Muscle layer of colon (tissue), 2 donors: ENCODE data around the gene PROM1.

Experiments
- H3K27ac ChIP-seq: one replicate; pipeline ENCODE4 v1.7.0; 2013; ENCODE audit warnings: low read depth, mild to moderate bottlenecking, low read length, moderate library complexity
- H3K27me3 ChIP-seq, 2 donors: one replicate each; pipeline ENCODE4 v1.7.0; 2013; ENCODE audit warnings: low read length in 2 of 2, mild to moderate bottlenecking in 2 of 2; ENCODE audit not compliant: insufficient read depth in 2 of 2, control insufficient read depth in 1 of 2
- H3K36me3 ChIP-seq: one replicate; pipeline ENCODE4 v1.7.0; 2013; ENCODE audit warnings: mild to moderate bottlenecking, low read length; ENCODE audit not compliant: insufficient read depth
- H3K4me1 ChIP-seq: one replicate; pipeline ENCODE4 v1.7.0; 2013; ENCODE audit warnings: mild to moderate bottlenecking, low read length; ENCODE audit not compliant: insufficient read depth
- H3K4me3 ChIP-seq, 2 donors: one replicate each; pipeline ENCODE4 v1.7.0; 2013; ENCODE audit warnings: low read length in 2 of 2, low read depth in 1 of 2, mild to moderate bottlenecking in 1 of 2, moderate library complexity in 1 of 2
- H3K9ac ChIP-seq: one replicate; pipeline ENCODE4 v1.7.0; 2013; ENCODE audit warnings: low read length
- H3K9me3 ChIP-seq: one replicate; pipeline ENCODE4 v1.7.0; 2013; ENCODE audit warnings: mild to moderate bottlenecking, low read length
- donor health status: abdominal sarcoma.
- donor health status: Adenocarcinoma of cecum.

Gene PROM1, protein sequence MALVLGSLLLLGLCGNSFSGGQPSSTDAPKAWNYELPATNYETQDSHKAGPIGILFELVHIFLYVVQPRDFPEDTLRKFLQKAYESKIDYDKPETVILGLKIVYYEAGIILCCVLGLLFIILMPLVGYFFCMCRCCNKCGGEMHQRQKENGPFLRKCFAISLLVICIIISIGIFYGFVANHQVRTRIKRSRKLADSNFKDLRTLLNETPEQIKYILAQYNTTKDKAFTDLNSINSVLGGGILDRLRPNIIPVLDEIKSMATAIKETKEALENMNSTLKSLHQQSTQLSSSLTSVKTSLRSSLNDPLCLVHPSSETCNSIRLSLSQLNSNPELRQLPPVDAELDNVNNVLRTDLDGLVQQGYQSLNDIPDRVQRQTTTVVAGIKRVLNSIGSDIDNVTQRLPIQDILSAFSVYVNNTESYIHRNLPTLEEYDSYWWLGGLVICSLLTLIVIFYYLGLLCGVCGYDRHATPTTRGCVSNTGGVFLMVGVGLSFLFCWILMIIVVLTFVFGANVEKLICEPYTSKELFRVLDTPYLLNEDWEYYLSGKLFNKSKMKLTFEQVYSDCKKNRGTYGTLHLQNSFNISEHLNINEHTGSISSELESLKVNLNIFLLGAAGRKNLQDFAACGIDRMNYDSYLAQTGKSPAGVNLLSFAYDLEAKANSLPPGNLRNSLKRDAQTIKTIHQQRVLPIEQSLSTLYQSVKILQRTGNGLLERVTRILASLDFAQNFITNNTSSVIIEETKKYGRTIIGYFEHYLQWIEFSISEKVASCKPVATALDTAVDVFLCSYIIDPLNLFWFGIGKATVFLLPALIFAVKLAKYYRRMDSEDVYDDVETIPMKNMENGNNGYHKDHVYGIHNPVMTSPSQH

DNA sequence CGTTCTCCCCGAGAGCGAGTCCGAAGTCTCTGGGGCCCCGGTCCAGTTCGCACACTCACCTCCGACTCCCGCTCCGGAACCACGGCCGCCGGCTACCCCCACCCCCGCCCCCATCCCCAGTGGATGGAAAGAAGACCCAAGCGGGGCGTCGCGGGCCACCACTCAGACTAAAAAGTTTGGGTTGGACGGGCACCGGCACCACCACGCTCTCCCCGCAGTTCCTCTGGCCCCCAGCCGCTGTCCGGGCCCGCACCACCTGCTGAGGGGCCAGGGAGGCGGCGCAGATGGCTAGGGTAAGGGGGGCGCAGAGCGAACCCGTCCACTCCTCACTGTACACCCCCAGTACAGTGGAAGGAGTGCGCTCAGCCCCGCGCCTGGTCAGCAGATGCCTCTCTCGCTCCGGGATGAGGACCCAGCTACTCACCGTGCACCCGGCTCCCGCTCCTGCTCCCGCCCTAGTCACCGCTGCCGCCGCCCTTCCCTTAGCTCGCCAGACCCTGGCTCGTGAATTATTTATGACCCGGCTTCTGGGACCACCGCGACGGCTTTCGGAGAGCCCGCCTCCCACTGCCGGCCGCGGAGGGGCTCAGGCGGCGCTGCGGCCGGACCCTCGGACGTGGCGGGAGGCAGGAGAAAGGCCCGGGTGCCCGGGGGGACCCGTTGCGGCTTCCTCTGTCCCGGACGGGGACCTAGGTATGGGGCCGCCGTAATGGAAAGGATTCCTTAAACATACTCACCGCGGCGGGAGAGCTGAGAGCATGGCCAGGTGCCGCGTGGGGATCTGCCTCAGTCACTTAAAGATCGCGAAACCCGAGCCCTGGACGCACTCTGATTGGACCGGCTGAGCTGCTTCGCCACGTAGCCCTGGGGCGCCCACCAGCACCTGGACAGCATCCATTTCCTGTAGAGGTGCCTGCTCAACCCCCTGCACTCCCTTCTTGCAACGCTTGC, at the start of gene PROM1:
TSS of gene PROM1 (minus strand) at position 783 of the 951 bp plus-strand sequence. CDS start 8,117 bp downstream, outside the sequence.
- no peak within 1 kb of the TSS for H3K27ac ChIP-seq
- H3K9ac ChIP-seq: no peak within 1 kb of the TSS
- no peaks in the 10 kb centered on the region for H3K4me1 ChIP-seq
- H3K36me3 ChIP-seq: no peaks in the 10 kb centered on the region
- H3K27me3 ChIP-seq: peaks cover 11 to 35% of the 10 kb centered on the region in 2 donors
- no peaks in the 10 kb centered on the region for H3K9me3 ChIP-seq
- H3K4me3 ChIP-seq: peak within 1 kb of the TSS; percentile 61 to 65

DNA sequence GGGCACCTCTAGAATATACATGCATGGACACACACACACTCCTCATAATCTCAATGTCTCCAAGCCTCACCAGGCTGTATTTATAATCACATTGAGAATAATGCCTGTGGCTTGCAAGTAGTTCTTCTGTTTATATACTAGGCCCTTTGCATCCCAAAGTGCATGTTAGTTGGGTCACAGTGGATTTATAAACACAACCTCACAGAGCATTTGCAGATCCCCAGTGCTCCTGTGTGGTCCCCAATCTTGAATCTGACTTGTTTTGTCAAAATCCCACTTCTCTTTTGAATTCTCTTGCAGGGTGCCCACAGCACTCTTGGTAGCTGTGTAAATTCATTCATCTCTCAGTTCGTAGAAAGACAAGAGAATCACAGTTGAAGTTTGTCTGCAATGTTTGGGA, 49.6 kb upstream of the PROM1 start:
- H3K9ac ChIP-seq: no peak overlapping the region
- no peaks in the 10 kb centered on the region for H3K9me3 ChIP-seq
- H3K27me3 ChIP-seq: no peaks in the 10 kb centered on the region
- no peaks in the 10 kb centered on the region for H3K4me1 ChIP-seq
- H3K27ac ChIP-seq: no peak overlapping the region
- H3K4me3 ChIP-seq: no peak overlapping the region
- no peaks in the 10 kb centered on the region for H3K36me3 ChIP-seq

DNA sequence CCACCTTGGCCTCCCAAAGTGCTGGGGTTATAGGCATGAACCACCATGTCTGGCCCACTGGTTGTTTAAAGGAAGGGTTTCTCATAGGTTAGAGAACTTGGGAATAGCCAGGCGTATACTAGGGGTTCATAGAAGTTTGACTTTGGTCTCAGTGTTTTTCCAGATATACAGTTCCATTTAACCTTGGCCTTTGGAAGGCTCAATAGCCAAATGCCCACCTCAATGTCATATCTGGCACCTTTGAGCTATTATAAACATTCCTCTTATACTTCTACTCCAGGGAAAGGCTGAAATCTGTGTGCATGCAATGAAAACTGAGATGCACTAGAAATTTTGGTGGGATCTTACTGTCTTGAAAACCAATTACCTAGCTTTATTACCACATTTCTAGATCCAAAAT, 47.5 kb upstream of the PROM1 start:
- Histone ChIP-seq H3K9ac (no peak overlapping the region), H3K9me3 (no peaks in the 10 kb centered on the region), H3K27me3 (no peaks in the 10 kb centered on the region), H3K36me3 (no peaks in the 10 kb centered on the region), H3K27ac (no peak overlapping the region), H3K4me3 (no peak overlapping the region), H3K4me1 (no peaks in the 10 kb centered on the region)

DNA sequence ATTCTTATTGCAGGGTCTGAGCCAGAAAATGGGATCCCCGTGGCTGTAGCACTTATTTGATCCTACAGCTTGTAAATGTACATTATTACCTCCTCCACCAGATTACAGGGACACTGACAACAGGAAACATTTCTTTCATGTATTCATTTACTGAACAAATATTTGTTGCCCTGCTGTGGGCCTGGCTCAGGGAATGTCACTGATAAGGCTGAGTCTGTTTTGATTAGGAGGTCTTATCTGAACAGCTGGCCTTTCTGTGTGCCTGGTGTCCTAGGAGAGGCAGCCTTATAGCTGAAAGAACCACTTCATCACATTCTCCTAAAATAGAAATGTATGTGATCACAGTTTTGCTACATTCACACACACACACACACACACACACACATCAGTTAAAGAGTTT, 45.5 kb upstream of the PROM1 start:
- Histone ChIP-seq H3K27me3 (no peaks in the 10 kb centered on the region), H3K9ac (no peak overlapping the region), H3K4me1 (no peaks in the 10 kb centered on the region), H3K4me3 (no peak overlapping the region), H3K9me3 (no peaks in the 10 kb centered on the region), H3K27ac (no peak overlapping the region), H3K36me3 (no peaks in the 10 kb centered on the region)

DNA sequence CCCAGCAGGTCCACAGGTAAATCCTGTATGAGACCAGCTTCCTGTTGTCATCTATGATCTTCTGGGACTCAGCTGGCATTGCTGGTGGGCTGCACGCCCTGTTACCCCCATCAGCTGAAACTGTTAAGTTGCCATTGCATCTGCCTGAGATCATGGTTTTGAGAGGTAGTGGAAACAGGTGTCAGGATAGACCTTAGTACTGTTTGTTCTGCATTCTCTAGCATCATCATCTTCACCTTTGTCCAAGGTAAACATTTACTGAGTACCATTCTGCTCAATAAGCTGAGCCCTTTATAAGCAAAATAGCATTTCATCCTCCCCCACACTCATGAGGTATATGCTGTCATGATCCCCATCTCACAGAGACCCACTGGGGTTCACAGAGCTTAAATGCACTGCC, 42.9 kb upstream of the PROM1 start:
- Histone ChIP-seq H3K27ac (no peak overlapping the region), H3K4me3 (no peak overlapping the region), H3K36me3 (no peaks in the 10 kb centered on the region), H3K9me3 (no peaks in the 10 kb centered on the region), H3K4me1 (no peaks in the 10 kb centered on the region), H3K27me3 (no peaks in the 10 kb centered on the region), H3K9ac (no peak overlapping the region)

DNA sequence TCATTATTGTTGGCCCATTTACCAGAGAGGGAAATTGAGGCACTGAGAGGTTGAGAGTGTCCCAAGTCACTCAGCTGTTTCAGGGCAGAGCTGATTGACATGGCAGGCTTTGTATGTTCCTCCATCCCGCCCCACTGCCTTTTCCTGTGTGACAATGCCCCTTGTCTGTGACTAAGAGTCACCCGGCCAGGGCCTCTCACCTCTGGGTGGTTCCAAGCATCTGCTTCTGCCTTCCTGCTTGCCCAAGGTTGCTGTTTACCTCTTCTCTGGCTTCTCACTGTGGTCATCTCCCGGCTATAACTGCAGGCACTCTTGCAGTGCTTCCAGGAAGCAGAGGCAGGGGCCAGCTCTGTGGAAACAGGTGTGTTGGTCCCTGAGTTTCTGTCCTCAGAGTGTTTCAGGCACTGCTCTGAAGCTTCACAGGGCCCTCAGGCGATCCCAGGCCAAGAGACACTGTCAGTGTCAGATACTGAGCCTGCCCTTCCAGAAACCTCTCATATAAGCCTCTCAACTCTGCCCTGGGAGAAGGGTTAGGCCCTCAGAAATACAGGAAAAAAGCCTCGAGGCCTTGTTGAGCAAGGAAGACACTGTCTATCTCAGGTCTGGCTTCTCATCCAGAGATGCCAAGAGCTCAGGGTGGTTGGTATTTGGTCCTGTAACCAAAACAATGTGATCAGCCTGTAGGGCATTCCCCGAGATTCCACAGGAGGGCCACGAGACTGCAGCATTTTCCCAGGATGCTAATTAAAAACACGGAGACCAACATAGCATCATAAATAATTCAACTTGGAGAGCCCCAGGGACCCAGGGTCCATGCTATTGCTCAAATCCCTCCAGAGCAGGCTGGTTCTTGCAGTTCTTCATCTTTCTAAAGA, 42.0 kb upstream of the PROM1 start:
- H3K27me3 ChIP-seq: no peaks in the 10 kb centered on the region
- H3K9me3 ChIP-seq: no peaks in the 10 kb centered on the region
- no peak overlapping the region for H3K9ac ChIP-seq
- no peak overlapping the region for H3K27ac ChIP-seq
- no peaks in the 10 kb centered on the region for H3K36me3 ChIP-seq
- no peaks in the 10 kb centered on the region for H3K4me1 ChIP-seq
- H3K4me3 ChIP-seq: no peak overlapping the region

DNA sequence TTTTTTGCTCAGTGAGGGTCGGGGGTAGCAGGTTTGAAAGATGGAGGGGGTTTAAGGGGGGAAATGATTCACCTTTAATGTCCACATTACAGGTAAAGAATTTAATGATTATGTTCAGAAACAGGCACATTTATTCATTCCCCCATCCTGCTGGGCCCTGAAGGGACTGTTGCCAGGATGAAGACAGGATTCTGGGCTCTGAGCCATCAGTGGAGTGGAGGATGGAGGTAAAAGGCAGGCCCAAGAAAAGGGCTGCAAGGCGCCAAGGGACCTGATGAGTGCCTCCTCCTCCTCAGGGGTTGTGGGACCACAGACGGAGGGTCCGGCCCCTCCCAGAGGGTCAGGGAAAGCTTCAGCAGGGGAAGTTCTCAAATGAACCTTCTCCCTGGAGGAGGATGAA, 40.4 kb upstream of the PROM1 start:
- Histone ChIP-seq H3K27me3 (no peaks in the 10 kb centered on the region), H3K4me1 (no peaks in the 10 kb centered on the region), H3K9me3 (no peaks in the 10 kb centered on the region), H3K27ac (no peak overlapping the region), H3K36me3 (no peaks in the 10 kb centered on the region), H3K9ac (no peak overlapping the region), H3K4me3 (no peak overlapping the region)

DNA sequence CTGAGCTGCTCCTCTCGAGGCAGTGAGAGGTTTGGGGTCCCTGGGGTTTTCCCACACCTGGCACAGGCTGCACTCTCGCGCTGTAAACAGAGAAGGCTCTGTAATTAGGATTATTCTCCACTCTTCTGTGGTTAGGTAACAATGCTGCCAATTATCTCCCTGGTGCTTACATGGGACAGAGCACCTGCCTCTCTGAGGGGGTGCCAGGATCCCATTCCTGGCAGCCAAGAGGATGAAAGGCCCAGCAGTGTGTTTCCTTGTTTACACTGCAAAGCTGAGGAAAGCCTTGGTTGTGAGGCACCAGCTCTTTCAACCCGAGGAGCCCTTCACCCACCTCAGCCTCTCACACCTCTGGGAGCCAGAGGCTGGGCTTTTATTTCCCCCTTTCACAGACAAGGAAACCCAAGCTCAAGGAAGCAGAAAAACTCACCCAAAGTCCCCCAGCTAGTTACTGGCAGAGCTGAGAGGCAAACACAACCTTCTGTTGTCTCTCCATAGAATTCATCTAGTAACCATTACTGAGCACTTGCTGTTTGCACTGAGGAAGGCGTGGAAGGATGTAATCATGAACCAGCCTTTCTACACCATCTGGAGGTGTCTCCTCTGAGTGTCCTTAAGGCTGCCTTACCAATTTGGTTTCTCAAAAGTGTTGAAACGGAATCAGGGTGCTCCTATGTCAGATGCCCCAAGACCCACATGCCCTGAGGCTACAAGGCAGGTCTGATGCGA, 39.7 kb upstream of the PROM1 start:
- H3K27ac ChIP-seq: no peak overlapping the region
- H3K27me3 ChIP-seq: no peaks in the 10 kb centered on the region
- H3K36me3 ChIP-seq: no peaks in the 10 kb centered on the region
- no peaks in the 10 kb centered on the region for H3K9me3 ChIP-seq
- H3K4me1 ChIP-seq: no peaks in the 10 kb centered on the region
- no peak overlapping the region for H3K9ac ChIP-seq
- H3K4me3 ChIP-seq: no peak overlapping the region

DNA sequence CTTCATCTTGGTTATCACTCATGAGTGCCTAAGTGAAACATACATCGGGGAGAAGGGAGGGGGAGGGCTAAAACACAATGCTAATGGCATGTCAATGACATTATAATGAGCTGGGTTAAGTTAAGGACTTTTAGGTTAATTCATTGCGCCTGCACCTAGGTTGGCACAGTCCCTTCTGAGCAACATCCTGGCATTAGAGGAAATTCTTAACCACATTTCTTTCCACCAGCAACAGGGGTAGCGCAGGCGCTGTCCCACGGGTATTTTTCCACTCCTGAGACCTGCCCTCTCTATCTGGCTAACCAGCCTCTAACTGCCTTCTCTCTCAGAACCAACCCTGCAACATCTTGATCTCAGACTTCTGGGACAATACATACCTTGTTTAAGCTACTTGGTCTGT, 39.0 kb upstream of the PROM1 start:
- Histone ChIP-seq H3K4me3 (no peak overlapping the region), H3K9me3 (no peaks in the 10 kb centered on the region), H3K9ac (no peak overlapping the region), H3K36me3 (no peaks in the 10 kb centered on the region), H3K27ac (no peak overlapping the region), H3K4me1 (no peaks in the 10 kb centered on the region), H3K27me3 (no peaks in the 10 kb centered on the region)

DNA sequence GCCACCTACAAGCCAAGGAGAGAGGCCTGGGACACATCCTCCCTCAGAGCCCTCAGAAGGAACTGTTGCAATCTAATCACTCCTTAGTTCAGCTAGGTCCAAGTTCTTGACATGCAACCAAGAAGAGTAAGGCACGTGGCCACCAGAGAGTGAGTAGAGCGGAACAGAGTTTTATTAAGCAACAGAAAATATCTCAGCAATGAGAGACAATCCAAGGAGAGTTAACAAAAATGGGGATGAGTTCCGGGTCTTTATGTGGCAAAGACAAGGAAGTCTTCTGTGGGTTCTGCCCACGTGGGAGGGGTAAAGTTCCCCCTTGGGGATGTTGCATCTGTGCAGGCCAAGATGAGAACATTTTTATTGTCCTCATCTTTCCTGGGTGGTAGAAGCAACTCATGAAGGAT, 38.5 kb upstream of the PROM1 start:
- Histone ChIP-seq H3K9ac (no peak overlapping the region), H3K4me3 (no peak overlapping the region), H3K4me1 (no peaks in the 10 kb centered on the region), H3K27me3 (no peaks in the 10 kb centered on the region), H3K27ac (no peak overlapping the region), H3K9me3 (no peaks in the 10 kb centered on the region), H3K36me3 (no peaks in the 10 kb centered on the region)
